ENCODE results near the gene CIITA.
"Not testable (repeated sequence)": the region's sequence is repeated elsewhere in the genome, so short reads cannot be mapped to it uniquely, and the experiment has no call there.

CIITA gene

DNA sequence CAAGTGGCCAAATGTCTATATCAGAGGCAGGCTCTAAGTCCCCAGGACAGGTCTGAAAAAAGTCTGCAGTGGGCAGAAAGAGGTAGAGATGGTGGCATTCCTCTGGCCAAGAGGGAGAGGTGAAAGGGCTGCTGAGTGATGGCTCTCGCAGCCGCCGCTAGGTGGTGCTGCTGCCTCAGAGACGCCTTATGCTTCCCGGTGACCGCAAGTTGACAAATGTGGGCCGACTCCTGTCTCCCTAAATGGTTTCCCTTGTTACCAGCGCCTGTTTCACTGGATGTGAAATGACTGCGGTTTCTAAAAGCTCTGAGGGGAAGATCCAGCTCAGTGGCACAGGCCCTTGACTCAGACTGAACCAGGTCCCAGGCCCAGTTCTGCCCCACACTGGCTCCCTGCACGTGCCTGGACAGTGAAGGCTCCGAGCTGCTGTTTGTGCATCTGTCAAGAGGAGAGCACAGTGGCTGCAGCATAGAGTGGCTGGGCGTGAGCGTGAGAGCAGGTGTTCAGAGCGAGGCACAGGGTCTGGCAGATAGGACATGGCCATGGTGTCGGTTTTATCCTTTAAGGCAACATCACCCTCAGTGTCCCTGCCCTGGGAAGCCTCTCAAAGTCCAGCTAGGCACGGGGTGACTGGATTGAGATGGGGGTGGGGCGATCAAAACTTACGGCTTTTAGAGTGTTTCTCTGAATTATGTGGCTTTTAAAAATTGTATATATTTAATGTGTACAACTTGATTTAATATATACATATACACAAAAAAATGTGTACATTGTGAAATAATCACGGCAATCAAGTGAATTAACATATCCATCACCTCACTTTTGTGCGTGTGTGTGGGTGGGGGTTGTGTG, 87.3 kb downstream of the CIITA start:
- peak; percentile 90 for DNase-seq

DNA sequence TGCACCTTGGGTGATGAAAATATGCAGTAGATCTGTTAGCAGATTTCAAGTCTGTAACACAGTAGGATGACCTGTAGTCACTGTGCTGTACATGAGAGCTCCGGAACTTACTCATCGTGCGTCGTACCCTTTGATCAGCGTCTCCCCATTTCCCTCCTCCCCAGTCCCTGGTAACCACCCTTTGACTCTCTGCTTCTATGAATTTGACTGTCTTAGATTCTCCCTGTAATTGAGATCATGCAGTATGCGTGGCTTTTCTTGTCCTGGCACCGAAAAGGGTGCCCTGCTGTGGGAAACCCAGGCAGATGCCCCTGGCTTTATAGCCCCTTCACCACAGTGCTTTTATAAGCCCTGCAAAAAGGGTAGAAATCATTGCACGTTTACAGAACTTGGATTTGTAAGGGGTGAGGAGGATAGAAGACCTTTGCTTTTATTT, 87.9 kb downstream of the CIITA start:
- no peak for DNase-seq

DNA sequence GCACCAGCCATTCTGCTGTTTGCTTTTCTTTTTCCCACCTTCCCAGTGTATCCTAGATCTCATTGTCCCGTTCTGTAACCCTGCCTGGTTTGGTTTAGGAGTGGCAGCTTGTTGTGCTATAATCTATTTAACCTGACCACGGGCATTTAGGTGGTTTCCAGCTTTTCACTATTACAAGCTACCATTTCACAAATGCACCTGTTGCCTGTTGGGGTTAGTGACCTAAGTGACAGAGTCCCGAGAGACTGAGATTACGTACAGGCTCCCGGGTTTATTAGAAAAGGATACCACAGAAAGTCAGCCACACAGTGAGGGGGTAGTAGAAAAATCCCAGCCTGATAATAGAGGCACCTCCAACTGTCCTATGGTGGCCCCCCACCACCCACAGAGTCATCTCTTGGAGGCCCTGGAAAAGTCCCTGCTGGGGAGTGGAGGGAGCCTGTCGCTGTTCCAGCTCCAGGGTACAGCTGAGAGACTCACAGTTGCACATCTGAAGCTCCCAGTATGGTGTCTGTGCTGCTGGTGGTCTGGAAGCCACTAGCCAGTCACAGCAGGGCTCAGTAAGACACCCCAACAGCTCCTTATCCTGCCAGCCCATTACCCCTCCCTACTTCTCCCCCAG, 88.5 kb downstream of the CIITA start:
- no peak for DNase-seq

DNA sequence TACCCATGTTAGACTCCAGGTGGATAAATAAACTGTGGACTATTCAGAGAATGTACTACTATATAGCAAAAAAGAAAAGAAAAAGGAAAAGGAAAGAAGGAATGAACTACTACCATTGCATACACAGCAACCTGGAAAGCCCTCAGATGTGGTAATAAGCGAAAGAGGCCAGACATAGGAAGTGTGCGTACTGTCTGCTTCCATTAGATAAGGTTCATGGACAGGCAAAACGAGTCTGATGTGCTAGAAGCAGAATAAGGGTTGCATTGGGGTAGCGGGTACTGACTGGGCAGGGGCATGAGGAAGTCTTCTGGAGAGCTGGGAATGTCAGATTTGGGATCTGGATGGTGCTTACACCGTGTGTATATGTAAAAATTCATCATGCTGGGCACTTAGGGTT, 89.1 kb downstream of the CIITA start:
- DNase-seq = no peak

DNA sequence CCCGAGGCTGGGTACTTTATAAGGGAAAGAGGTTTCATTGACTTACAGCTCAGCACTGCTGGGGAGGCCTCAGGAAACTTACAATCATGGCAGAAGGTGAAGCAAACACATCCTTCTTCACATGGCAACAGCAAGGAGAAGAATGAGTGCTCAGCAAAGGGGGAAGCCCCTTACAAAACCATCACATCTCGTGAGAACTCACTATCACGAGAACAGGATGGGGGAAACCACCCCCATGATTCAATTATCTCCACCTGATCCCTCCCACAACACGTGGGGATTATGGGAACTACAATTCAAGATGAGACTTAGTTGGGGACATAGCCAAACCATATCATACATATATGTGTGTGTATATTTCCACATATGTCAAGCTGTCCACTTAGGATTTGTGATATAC, 89.6 kb downstream of the CIITA start:
- not testable (repeated sequence) for DNase-seq

DNA sequence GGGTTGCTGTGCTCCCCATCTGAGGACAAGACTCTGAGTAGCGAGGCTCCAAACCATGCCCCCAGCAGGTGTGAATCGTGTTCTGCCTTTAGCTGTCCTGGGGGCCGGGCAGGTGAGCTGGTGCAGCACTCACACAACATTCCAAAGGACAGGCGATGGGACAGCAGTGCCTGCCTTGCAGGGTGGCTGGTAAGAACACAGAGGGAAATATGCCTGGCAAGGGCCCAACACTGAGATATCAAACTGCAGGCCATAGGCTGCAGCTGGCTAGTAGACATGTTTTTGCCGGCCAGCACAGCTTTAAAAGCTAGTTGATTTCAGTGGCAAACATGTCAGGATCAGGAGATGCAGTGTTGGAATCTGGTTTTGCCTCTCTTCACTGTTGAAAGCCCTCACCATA, 91.0 kb downstream of the CIITA start:
- no peak for DNase-seq

DNA sequence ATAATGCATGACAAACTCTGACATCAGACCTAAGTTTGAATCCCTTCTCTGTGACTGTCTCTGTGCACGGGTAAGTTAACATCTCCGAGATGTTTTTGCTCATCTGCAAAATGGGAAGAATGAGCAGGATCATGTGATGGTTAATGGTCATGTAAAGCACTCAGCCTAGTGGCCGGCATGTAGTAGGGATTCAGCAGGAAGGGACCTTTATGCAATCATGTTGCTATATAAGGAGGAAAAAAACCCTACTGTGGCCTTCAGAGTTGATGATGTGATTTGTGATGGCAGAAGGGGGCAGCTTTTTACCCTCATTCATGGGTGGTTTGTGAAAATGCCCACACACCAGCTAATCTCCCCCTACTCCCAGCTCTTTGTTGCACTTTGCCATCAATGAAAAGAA, 91.5 kb downstream of the CIITA start:
- no peak for DNase-seq

DNA sequence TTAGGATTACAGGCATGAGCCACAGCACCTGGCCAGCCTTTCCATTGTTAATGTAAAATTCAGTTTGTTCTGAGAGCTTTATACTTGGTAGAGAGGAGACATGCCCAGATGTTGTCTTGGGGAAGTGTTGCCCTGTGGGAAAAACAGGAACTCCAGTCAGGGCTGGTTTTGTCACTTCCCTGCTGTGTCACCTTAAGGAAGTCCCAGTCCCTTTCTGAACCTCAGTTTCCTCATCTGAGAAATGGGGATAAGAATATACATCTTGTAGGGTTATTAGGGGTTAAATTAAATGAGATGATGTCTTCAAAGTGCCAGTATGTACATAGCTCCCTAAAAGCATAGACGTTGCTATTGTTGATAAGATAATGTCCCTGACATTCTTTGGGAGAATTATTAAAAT, 92.6 kb downstream of the CIITA start:
- DNase-seq = no peak

DNA sequence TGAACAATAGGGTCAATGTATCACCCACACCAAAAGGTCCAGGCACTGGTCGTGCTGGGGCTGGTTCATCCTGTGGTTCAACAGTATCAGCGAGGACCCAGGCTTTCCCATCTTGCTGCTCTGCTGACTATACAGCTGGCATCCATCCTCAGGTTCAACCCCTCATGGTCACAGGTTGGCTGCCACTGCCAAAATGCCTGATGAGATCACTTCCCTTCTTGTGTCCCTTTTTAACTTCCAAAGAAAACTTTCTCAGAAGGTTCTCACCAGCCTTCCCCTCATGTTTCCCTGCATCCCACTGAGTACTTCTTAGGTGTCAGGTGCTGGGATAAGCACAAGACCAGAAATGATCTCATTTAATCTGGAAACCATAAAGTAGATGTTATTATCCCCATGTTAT, 93.1 kb downstream of the CIITA start:
- DNase-seq = no peak

DNA sequence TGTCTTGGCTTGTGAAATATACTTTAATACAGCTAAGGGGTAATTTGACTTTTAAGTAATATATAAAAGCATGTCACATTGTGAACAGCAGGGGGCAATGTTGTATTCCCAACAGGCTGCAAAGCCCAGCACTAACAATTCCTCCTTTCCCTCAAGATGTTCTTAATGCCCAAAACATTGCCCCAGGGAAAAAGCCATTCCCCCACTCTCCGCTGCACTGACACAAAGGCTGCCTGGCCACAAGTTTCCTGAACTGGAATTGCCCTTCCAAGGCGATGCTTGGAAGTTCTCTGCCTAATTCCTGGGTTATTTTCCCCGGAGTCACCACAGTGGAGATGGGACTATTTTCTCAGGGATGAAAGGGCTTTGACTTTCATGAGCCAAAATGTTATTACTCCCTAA, 94.6 kb downstream of the CIITA start:
- peak; percentile 75 for DNase-seq

DNA sequence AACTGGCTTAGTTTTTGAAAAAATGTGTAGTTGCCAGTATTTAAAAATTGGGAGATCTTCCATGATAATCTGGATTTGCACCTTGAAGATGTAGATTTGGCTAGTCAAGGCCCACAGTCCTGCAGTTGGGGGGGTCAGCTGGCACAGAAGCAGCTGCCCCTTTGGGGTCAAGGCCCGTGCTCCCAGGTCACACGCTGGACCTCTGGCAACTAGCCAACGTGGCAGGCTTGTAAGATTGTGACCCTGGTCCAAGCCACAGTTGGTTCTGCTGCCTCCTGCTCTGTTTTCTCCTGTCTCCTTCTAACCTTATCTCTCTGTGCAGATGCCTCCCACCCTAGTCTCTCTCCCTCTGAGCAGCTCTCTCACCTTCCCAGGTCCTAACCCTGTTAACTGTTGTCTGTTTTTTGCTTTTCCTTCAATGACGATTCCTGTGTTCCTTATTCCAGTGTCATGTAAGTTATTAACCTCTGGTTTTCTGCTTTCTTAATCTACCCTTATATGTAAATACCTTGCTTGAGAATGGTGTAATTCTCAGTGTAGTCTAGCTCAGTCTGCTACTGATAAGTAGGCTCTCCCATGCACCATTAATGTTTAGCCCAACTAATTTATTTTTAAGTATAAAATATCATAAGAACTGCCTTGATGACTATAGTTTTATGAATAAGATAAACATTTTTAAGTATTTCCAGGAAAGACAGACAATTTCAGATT, 95.3 kb downstream of the CIITA start:
- no peak for DNase-seq

DNA sequence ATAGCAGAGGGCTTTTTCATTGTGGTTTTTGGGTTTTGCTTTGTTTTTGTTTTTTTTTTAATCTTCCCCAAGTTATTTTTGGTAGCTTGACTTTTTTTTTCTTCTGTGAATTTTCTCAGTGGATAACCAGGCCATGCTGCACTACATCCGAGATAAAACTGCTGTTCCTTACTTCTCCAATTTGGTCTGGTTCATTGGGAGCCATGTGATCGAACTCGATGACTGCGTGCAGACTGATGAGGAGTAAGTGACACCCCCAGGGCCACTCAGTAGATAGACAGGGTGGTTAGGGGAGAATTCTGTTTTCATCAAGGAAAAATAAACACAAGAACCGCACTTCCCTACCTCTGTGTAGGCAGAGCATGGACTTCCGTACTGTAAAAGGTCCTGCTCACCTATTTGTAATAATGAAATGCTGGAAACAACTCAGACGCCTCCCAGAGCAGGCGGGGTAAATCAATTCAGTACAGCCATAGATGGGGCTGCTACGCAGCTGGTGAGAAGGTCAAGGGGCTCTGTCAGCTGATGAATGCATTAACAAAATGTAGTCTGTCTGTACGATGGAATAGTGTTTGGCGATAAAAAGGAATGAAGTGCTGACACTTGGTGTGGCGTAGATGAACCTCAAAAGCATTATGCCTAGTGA, 95.9 kb downstream of the CIITA start:
- no peak for DNase-seq

DNA sequence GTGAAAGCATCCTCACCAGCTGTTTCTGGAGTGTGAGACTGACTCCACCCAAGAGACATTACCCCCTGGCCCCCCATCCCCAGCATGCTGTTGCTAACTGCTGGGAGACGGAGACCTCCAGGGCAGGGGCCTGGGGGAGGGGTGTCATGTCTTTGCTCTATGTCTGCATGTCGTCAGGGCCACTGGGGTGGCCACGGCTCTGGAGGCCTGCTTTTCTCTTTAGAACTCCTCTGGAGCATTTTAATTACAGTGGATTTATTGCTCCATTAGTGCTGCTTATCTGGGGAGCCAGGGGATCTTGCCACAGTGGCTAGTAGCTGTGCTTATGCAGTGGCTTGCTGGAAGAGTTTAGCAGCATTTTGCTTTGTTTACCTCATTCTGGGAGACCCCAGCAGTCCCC, 99.6 kb downstream of the CIITA start:
- no peak for DNase-seq

DNA sequence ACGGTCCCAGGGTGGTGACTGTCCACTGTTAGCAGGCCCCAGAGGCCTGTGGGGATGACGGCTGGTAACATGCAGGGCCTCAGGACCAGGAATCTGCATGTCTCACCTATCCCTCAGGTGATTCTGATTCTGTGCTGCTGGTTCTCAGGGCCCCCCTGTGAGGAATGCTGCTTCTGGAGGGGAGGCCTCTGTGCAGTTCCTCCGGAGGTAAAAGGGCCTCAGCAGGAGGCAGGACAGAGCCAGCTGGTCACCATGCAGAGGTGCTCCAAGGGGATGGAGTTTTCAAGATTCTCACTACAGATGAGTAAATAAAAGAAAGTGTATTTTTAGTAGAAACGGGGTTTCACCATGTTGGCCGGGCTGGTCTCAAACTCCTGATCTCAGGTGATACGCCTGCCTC, 101.1 kb downstream of the CIITA start:
- no peak for DNase-seq

DNA sequence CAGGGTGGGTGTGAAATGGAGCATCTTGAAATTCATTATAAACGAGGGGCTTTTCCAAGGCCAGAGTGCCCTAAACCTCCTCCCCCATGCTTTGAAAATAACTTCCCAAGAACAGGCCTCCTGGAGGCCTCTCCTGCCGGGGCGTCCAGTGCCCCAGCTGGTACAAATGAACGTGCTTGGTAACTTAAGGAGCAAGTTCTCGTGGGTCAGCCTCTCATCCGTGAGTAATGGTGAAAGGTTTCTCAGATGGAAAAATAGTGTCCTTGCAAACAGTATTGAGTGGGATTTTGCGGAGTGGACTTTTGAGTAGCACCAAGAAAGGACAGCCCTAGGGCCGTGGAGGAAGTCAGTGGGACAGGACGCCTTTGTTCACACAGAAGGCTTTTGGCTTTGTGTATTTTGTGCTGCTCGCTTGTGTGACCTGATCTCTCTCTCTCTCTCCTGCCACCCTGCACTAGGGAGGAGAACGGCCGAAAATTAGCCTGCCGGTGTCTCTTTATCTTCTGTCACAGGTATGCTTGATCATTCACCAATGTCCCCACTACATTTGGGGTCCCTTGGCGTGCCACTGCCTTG, 102.0 kb downstream of the CIITA start:
- DNase-seq = no peak

DNA sequence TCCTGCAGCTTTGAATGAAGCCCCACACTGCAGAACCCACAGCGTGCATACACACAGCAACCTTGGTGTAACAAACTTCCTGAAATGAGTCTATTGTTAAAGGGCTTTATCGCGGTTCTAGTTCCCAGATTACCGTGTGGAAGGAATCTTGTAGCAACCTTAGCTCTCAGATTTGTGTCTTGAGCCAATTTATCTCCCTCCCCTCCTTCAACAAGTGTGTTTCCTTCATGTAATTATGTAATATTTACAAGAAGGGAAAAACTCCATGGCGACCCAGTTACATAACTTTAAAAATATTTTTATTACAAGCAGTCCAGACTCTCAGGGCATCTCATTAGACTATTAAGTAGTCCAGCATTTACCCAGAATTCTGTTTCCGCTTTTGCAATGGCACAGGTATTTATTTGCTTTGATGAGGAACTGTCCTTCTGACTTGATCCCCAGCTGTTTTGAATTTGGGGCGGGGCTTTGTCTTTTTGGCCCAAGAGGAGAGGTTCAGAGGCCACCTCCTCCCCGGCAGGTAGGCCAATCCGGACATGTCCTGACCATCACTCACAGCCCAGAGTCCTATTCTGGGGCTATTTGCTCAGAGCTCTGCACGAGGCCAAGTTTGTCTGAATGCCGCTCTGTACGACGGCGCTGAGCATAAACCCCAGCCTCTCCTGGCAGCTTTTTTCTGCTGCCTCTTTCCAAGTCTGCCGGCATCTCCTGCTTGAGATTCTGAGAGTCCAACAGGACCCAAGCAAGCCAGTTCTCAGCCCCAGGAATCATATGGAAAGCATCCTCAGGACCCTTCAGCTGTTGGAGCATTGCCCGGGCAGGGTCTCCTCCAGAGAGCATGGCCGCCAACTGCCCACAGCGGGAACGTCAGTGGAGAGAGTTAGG, 103.0 kb downstream of the CIITA start:
- DNase-seq = peak; percentile 80

DNA sequence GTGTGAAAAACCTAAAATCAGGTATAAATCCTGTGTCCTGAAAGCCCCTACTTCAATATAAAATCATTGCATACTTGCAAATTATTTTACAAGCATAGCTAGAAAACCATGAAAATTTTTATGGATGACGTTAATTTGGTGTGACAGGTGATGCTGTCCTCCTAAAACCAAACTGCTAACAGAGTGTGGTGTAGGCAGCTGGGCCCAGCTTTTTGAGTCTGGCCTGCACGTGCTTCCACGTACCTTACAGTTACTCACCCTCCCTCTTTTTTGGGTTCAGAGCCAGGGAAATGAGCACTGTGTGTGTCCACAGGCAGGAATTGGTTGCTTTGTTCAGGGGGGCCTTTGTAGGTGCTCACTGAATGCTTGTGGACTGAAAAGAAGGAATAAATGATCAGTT, 103.8 kb downstream of the CIITA start:
- DNase-seq = no peak

DNA sequence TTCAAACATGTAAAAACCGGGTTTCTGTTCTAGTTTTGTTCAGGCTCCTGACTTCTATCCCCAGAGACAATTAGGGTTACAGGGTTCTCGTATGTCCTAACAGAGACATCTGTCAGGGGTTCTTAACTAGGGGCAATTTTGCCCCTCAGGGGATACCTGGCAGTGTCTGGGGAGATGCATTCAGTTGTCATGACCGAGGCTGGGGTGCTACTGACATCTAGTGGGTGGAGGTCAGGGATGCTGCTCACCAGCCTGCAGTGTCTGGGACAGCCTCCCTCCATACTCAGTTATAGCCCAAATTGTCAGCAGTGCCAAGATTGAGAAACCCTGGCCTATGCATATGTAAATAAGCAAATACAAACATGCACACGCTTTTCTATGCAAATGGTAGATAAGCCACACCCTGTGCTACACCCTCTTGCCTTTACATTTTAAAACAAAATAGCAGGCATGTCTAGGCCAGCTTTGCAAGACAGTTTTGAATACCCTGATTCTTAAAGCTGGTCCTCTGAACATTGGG, 104.8 kb downstream of the CIITA start:
- DNase-seq = no peak

DNA sequence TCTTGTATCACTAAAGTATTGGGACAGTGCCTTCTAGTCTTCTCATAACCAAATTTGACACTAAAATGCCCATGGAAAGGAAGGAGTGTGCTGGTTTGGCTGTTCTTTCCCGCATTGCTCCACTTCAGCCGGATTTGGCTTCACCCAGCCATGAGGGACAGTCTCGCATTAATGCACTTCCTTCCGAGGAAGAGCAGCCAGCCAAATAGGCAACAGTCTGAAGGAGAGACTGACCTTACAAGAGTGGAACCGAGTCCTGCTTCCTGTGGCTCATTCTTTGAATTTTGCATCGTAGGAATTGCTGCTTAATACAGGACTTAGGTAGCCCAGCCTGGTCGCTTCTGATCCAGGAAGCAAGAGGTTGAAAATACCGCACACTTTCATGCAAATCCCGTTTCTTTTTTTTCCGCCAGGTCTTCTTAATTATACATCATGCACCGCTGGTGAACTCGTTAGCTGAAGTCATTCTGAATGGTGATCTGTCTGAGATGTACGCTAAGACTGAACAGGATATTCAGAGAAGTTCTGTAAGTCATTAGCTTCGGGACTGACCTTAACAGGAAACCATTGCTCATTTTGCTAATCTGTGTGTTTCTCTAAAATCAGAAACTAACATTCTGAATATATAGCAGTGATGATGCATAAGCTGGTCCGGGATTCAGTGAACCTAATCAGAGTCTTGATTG, 105.6 kb downstream of the CIITA start:
- DNase-seq = no peak

DNA sequence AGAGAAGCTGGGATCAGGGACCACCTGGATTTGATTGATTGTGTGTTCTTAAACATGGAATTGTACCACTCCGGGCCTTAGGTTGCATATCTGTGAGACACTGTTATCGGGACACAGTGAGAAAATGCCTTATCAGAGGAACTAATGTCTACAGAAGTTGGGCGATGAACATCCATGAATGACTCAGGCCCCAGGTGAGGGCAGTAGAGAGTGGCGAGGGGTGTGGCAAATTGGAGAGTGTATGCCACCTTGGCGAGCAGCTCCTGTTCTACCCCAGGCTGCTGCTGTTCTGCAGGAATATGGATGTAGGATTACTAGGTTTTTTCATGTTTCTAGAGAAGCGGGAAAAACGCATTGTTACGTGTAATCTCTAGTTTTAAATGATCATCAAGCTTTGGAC, 106.2 kb downstream of the CIITA start:
- DNase-seq = no peak

DNA sequence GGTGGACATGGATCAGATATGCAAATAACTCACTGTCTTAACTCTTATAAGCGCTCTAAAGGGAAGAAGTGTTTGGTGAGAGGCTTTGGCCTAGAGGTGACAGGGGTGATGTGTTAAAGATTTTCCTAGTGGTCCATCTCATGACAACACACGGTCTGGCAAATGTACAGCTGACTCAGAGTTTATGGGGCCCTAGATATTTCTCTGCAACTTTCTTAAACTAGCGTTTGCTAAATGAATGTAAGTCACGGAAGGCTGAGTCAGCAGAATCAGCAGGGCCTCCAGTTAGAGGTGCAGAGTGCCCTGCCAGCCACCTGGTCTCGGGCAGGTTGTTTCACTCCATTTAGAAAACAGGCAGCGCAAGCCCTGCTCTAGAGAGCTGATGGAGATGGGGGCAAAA, 107.5 kb downstream of the CIITA start:
- no peak for DNase-seq

All from right forelimb (tissue), 1 donor.